WI38 (cell line): ENCODE results near the gene B4GALT6.

Experiments used
- H3K4me3 ChIP-seq: 2 replicates; pipeline ENCODE4 v1.5.1; 2011; ENCODE audit warnings: low read depth, mild to moderate bottlenecking, control low read depth, low read length
- CTCF ChIP-seq: IDR thresholded peaks from 2 replicates; pipeline ENCODE4 v1.5.1; 2012; ENCODE audit warnings: low read depth, mild to moderate bottlenecking, control low read depth, low read length

The B4GALT6 gene

DNA sequence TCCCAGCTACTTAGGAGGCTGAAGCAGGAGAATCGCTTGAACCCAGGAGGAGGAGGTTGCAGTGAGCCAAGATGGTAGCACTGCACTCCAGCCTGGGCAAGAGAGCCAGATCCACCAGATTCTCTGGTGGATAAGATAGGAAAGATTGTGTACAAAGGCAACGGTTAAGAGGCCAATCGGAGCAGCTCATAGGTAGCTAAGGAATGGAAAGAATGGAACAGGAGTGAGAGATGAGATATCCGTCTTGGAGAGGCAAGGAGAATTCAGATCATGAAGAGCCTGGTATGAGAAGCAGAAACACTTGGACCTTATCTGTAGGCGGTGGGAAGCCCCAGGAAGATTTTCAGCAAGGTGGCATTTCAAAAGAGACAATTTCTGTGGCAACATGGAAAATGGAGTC is 65.6 kb downstream of the B4GALT6 start:
- H3K4me3 ChIP-seq, result no peak overlapping the region
- no peak for TF ChIP-seq CTCF

- no peak for TF ChIP-seq CTCF
- no peak overlapping the region for H3K4me3 ChIP-seq
These were observed 67.2 kb downstream of the B4GALT6 start for GRCh38 chr18:31617031-31617717.

- TF ChIP-seq CTCF, result no peak
- no peak overlapping the region for H3K4me3 ChIP-seq
These were observed 67.8 kb downstream of the B4GALT6 start for GRCh38 chr18:31616586-31616985.

GRCh38 chr18:31614044-31614443 is 70.3 kb downstream of the B4GALT6 start:
- no peak for TF ChIP-seq CTCF
- no peak overlapping the region for H3K4me3 ChIP-seq

DNA sequence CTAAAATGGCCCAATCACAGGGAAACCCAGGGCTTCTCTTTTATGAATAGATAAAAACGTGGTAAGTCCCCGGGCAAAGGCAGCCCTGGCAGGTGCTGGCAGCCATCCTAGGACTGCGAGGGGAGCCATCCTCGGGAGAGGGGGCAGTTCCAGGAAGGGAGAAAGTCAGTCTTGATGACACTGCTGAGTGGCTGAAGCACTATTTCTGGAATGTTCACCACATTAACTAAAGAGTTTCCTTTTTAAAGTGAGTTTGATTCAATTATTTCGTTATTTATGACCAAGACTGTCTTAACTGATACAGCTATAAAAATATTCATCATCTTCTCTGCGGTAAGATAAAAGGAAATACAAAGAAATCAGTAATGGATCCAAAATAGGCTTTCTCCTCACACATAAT is 72.3 kb downstream of the B4GALT6 start:
- TF ChIP-seq CTCF, result no peak
- no peak overlapping the region for H3K4me3 ChIP-seq

DNA sequence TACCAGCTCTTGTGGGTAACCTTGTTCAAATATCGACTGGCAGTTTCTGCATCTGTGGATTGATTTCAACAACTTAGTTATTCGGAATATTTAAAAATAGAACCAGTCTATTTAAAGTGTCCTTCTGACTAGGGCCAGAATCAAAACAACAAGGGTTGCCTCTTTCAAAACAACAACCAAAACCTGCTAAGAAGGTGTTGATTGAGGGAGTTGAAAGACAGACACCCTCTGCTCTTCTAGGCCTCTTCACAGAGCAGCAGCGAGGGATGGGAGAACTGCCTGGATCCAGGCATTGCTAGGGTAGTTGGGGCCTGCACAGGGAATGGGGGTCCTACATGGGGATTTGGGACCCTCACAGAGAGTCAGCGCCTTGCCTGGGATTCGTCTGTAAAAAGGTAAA is 72.9 kb downstream of the B4GALT6 start:
- TF ChIP-seq CTCF, result no peak
- no peak overlapping the region for H3K4me3 ChIP-seq

DNA sequence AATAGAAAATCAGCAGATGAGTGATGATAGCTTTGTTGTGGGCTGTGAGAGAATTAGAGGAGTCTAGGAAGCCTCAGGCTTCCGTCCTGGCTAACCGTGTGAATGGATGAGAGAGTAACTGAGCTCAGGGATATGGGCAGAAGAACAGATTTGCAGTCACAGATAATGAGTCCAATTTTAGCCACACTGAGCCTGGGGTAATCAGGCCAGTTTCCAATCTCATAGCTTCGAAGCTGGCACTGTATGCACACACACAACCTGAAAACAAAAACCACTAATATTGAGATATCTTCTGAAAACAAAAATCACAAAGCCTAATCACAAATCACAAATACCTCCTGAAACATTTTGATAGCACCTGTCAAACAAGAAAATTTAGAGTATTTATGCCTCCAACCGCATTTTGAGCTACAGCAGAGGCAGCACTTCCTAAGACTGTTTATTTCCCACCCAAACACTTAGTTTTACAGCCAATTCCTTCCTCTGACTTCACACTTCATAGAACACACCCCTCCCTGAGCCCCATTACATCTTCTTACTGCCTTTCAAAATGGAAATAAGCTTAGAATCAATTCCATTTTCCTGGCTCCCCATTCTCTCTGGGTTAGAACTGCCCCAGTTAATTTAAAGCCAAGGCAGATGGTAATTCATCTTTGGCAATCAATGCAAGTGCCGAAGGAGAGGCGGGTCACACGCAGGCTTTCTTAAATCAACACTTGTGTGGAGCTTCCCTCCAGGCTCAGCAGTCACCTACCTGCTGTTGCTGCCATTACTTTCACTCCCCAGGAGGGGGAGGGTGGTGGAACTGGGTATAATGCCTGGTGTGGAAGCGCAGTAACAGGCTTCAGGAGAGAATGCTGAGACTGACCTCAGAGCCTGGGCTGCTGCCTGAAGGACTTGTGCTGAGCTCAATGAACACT is 73.8 kb downstream of the B4GALT6 start:
- no peak for TF ChIP-seq CTCF
- H3K4me3 ChIP-seq, result no peak overlapping the region
